DMS114 treated with DMSO at 0.1 percent for 48 hours (cell line): ENCODE results near the gene SIM1.

Experiments used
- DNase-seq: peaks from one replicate; lab custom pipeline; 2025; ENCODE audit not compliant: unreplicated experiment; lab: John Stamatoyannopoulos, UW

The SIM1 gene

DNA sequence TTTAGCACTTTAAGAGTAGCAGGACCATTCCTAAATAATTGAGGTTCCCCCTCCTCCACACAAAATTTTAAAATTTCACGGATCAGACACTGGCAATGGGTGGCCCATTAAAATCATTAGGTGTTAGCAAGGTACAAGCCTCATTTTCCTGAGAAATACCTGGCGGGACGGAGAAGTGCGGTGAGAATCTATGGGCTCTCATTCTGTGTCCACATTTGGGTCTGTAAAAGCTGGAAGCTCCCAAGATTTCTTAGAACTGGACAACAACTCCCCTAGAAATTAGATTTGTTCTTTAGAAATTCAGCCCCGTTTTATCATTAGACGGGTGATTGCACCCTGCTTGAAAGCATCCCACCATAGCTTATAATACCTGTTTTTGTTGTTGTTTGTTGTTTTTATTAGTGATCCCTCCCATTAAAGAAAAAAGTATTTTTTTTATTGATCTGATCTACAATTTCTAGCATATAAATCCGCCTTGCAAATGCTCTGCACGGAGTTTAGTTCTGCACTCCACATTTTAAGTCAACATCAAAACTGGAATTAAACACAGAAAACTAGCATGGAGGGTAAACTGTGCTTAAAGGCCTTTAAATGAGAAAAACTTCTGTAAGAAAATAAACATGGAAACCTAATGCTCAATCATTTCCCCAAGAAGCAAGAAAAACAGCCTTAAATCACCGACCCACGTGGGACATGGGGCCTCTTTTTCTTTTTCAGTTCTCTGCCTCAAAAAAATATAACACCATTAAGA, 5.7 kb downstream of the SIM1 start:
- no peak for DNase-seq

- no peak for DNase-seq
These were observed 7.3 kb downstream of the SIM1 start for GRCh38 chr6:100457311-100457990.

- no peak for DNase-seq
These were observed 7.8 kb downstream of the SIM1 start for GRCh38 chr6:100456908-100457235.

DNA sequence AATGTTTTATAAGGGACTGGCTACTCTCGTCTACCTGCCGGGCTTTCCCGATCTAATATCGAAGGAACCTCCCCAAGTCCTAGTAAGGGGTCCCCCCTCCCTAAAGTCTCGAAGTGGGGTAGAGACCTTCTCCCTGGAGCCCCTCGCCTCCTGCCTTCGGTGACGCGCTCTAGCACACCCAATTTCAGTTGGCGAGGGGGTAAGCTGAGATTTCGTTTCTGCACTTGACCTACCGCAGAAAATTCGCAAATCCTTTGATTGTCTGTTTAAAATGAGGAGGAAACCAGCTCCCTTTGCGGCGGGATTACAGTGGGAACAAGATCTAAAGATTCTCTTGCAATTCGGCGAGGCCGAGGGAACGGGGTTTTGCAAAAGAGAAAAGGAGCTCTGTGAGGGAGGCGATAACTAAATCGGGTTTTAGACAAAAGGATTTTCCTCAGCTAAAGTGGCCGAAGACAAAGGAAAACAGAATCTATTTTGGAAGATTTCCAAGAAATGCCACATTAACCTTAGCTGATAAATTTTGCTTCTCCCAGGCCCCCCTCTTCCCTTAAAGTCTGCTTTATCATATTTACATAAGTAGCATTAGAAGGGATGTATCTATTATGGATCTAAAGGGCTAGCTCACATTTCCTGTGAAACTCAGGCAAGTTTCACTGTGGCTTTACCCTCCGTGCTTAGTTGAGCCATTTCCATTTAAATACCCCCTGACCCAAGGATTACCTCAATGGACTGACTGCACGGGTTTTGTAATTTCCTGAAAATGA, 8.4 kb downstream of the SIM1 start:
- no peak for DNase-seq

DNA sequence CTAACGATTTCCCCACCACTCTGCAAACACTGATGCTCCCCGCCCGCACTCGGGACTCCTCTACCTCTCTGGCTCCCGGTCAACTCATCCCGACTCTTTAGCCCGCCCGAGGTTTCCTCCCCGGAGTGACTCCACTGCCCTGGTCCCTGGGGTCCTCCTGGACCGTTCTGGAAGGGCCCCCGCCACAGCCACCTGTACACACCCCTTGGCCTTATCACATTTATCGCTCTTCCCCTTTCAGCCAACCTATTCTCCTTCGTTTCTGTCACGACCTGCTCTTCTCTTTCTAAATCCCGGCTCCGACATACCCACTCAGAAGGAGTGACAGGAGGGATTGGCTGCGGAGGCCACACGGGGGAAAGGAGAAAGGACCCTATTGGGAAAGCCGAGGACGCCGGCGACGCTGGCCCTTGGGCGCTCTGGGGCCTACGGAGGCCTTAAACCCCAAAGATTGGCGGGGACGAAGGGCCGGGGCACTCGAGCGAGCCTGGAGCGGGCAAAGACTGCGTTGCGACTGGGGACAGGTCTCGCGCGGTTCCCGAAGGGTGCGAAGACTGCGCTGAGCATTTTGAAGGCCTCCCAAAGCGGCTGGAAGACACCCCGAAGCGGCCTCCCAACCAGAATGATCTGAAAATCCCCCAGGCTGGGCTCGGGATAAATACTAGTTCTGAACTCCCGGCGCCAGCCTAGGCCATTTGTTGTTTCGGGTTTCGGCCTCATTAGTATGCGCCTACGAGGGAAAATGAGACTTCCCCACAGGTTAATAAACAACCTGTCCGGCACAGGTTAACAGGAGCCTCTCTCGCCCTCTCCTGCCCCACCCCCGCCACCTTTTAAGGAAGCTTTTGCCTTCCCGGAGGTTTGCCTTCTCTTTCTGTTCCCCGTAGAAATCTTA, 9.2 kb downstream of the SIM1 start:
- DNase-seq = no peak

GRCh38 chr6:100454551-100455229, 10.0 kb downstream of the SIM1 start:
- no peak for DNase-seq

DNA sequence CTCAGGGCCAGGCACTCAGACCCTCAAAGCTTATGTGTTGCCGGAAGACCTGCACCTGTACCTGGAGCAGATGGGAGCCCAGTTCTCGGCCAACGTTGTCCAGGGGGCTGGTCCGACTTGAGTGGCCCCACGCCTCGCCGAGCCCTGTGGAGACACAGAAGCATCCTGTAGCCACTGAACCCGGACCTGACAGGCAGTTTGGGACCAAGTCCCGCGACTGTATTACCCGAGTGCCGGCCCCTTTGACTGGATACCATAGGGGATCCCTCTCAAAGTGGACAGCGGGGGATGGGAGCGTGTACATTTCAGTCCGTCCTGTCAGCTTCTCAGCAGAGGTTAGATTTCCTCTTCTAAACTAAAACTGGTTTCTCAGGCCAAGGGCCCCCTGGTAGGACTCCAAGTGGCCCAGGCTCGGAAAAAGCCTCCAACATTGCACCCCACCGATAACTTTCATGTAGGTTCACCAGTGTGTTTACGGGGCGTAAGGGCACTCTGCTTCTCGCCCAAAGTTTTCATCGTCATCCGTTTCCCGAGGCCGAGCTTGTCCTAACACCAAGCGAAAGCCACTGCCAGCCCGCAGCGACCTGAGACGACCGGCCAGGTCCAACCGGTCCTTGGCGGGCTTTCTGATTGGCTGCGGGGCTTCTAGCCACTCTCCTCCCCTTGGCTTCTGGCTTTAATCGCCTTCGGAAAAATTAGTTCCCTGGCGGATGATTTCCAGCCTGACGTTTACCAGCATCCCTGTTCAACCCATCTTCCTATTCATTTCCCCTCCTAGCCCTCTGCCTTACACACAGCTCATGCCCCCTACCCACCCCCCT, 10.8 kb downstream of the SIM1 start:
- no peak for DNase-seq

DNA sequence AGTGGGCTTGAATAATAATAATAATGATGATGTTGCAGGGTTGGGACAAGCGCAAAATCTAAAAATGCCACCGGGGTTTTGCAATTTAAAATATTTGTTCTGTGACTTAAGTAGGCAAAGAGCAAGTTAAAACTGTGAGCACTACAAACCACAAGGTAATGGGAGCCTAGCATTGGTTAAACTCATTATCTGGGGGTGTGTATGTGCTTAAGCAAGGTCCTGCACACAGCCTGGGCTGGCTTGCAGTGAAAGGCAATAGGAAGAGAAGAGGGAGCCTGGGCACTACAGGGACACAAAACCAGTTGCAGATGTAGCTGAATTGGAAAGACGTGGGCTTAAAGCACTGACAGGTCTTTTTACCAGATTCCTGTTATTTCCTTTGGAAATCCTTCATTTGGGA, 11.7 kb downstream of the SIM1 start:
- no peak for DNase-seq

DNA sequence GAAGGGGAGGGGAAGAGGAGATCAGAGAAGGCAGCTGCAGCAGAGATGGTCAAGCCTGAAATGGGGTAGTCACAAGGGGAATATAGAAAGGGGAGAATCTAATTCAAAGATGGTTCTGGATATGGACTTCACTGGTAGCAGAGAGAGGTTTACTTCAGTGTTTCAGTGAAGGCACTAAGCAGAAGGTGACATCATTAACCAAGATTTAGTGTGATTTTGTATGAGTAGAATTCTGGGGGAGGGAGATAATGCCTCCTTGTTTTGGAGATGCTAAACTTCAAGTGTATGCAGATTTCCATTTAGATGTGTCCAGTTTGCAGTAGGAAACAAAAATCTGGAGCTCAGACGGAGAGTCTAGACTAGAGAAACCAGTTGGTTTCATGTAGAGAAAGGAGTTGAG, 13.1 kb downstream of the SIM1 start:
- DNase-seq = no peak

DNA sequence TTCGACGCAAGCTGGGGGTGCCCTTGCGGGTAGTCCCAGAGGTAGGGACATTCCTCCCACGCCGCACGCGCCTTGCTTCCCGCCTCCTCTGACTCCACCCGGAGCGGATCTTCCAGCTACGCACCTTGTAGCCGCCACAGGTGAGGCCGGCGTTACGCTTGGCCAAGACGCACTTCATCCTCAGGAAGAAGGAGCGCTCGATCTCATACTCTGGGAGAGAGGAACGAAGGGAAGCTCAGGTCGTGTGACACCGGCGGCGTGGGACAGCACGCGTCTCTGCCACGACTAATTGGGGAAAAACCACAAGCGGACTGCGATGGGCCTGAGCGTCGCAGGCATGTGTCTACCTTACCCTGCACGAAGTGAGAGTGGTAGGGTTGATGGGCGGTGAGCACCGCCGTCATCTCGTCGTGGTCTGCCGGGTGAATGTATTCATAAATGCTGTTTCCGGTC, 15.5 kb downstream of the SIM1 start:
- no peak for DNase-seq

DNA sequence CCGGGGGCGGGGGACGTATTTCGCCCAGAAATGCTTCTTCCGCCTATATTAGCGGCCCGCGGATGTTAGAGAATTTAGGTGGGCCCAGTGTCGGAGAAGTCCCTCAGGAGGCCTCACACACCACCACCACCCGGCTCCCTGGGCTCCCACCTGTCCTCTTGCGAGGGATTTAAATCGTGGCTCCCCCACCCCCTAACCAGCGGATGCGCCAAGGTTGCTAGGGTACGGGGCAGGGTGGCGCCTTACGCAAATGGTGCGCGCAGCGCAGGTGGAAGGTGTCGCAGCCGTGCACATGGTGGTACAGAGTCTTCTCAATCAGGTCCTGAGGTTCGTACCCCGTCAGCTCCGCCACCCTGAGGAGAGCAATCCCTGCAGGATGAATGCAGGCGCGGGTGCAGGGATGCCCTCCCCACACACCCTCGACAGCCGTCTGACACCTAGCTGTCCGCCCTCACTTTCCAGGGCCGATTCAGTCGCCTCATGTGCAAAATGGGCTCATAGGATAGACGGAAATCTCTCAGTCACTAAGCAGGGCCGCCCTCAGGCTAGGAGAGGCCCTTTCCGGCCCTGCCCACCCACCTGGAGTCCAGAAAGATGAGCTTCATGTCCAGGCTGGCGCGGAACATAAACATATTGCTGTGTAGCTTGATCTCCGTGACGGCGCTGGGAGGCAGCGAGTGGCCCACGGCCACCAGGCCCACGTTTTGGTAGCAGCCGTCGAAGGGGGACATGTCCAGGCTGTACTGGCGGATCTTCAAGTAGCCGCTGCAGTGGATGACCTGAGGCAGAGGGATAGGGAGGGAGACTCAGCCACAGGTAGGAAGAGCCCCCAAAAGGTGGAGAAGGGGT, 16.6 kb downstream of the SIM1 start:
- no peak for DNase-seq

GRCh38 chr6:100447081-100447899, 17.4 kb downstream of the SIM1 start:
- DNase-seq = no peak

- no peak for DNase-seq
These were observed 18.3 kb downstream of the SIM1 start for GRCh38 chr6:100446115-100447080.

DNA sequence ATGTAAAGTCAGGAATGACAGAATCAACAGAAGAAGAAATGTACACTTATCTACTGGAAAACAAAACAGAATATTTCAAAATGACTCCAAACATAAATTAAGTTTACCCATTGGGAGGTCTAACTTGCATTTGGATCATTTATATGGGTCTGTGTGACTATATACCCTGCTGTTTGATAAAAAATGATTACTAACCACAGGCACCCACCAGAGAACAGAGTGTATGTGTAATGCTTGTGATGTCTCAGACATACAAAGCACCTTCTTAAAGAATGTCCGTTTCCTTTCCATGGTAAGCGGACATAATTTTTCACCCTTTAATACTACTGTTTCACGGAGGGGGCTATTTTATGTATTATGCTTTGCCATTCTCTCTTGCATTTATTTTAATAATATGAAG, 19.2 kb downstream of the SIM1 start:
- DNase-seq = no peak

- DNase-seq = no peak
These were observed 23.8 kb downstream of the SIM1 start for GRCh38 chr6:100440935-100441334.

- no peak for DNase-seq
These were observed 29.4 kb downstream of the SIM1 start for GRCh38 chr6:100435299-100435698.
